OCI-LY1 (cell line): Measurements from ENCODE around the gene RPRD2.

Experiments used
- H2AFZ ChIP-seq: fragments of 200-600 bp; sonication (generic), shearing (Covaris generic); 2 replicates; pipeline ENCODE4 v1.6.0; 2014; ENCODE audit warnings: antibody characterized with exemption, mild to moderate bottlenecking, low read length
- H3F3A ChIP-seq: fragments of 200-600 bp; sonication (generic), shearing (Covaris generic); 2 replicates; pipeline ENCODE4 v1.6.0; 2014; ENCODE audit warnings: mild to moderate bottlenecking, antibody characterized with exemption, low read length, moderate library complexity; ENCODE audit not compliant: insufficient read depth
- H3K27ac ChIP-seq: fragments of 200-600 bp; sonication (generic); 2 replicates; pipeline ENCODE4 v1.5.1; 2014; ENCODE audit warnings: low read length, mixed run types, mild to moderate bottlenecking, low read depth; ENCODE audit not compliant: poor library complexity, severe bottlenecking
- H3K27me3 ChIP-seq: fragments of 200-600 bp; sonication (generic); 2 replicates; pipeline ENCODE4 v1.6.0; 2014; ENCODE audit warnings: antibody characterized with exemption, mild to moderate bottlenecking, low read length, moderate library complexity; ENCODE audit not compliant: insufficient read depth
- H3K36me3 ChIP-seq: fragments of 200-600 bp; sonication (generic); 2 replicates; pipeline ENCODE4 v1.6.1; 2014; ENCODE audit warnings: mild to moderate bottlenecking, antibody characterized with exemption, low read length, moderate library complexity, mixed read lengths; ENCODE audit not compliant: insufficient read depth
- H3K4me1 ChIP-seq: fragments of 200-600 bp; sonication (generic); 2 replicates; pipeline ENCODE4 v1.5.1; 2014; ENCODE audit warnings: mild to moderate bottlenecking, low read length, moderate library complexity; ENCODE audit not compliant: insufficient read depth, severe bottlenecking
- H3K4me2 ChIP-seq: fragments of 200-600 bp; sonication (generic), shearing (Covaris generic); 2 replicates; pipeline ENCODE4 v1.6.1; 2014; ENCODE audit warnings: low read length
- H3K4me3 ChIP-seq: fragments of 200-600 bp; sonication (generic); 2 replicates; pipeline ENCODE4 v1.5.1; 2014; ENCODE audit warnings: low read length, low read depth, mild to moderate bottlenecking, mixed read lengths; ENCODE audit not compliant: poor library complexity, severe bottlenecking
- H3K79me2 ChIP-seq: fragments of 200-600 bp; shearing (Covaris generic); 2 replicates; pipeline ENCODE4 v1.6.1; 2016; ENCODE audit warnings: mixed run types, low read length, mixed read lengths; ENCODE audit not compliant: insufficient read depth
- H3K9ac ChIP-seq: fragments of 200-600 bp; sonication (generic), shearing (Covaris generic); 2 replicates; pipeline ENCODE4 v1.6.1; 2014; ENCODE audit warnings: mild to moderate bottlenecking, low read length, mixed read lengths
- H3K9me2 ChIP-seq: fragments of 200-600 bp; sonication (generic), shearing (Covaris generic); 2 replicates; pipeline ENCODE4 v1.6.1; 2014; ENCODE audit warnings: low read depth, mild to moderate bottlenecking, low read length, mixed read lengths
- H3K9me3 ChIP-seq: fragments of 200-600 bp; shearing (Covaris generic); 2 replicates; pipeline ENCODE4 v1.6.1; 2014; ENCODE audit warnings: low read length, mixed read lengths
- H4K20me1 ChIP-seq: fragments of 200-600 bp; sonication (generic), shearing (Covaris generic); 2 replicates; pipeline ENCODE4 v1.6.0; 2016; ENCODE audit warnings: mild to moderate bottlenecking, low read length; ENCODE audit not compliant: insufficient read depth
- CTCF ChIP-seq: fragments of 200-600 bp; sonication (generic), shearing (Covaris generic); IDR thresholded peaks from 2 replicates; pipeline ENCODE4 v1.5.1; 2017; ENCODE audit warnings: mild to moderate bottlenecking, antibody characterized with exemption, low read length, moderate library complexity, mixed read lengths
- EZH2 ChIP-seq: fragments of 200-600 bp; sonication (generic), shearing (Covaris generic); IDR thresholded peaks from 2 replicates; pipeline ENCODE4 v1.8.0; 2017; ENCODE audit warnings: borderline replicate concordance, mixed run types, mild to moderate bottlenecking, antibody characterized with exemption, low read length, moderate library complexity, mixed read lengths

The RPRD2 gene

DNA sequence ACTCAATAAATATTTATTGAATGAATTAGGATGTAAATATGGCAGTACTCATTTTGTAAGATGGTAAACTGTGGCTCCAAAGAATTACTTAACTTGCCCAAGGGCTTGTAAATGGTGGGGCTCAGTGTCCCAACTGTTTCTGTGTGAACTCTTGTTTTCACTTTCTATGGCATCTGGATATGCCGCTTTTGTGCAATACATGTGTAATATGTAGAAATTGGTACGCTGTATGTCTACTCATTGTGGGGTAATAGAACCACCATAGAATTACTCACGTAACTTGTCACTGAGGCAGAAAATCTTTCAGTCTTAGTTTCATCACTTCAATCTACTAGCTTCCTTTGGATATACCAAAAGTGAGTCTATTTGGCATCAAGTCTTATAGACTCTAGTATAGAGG is 41.6 kb upstream of the RPRD2 start:
- H3K9ac ChIP-seq = peak overlapping the region; percentile 89
- no peak overlapping the region for H2AFZ ChIP-seq
- H3K79me2 ChIP-seq = peaks cover 15% of the 10 kb centered on the region
- no peak for TF ChIP-seq CTCF
- TF ChIP-seq EZH2 = no peak
- no peaks in the 10 kb centered on the region for H3K9me2 ChIP-seq
- no peak overlapping the region for H3K27ac ChIP-seq
- H4K20me1 ChIP-seq = no peaks in the 10 kb centered on the region
- H3K27me3 ChIP-seq = no peaks in the 10 kb centered on the region
- H3K4me3 ChIP-seq = peak overlapping the region; percentile 85
- H3K36me3 ChIP-seq = peaks cover 31% of the 10 kb centered on the region
- H3K9me3 ChIP-seq = no peaks in the 10 kb centered on the region
- peaks cover 14% of the 10 kb centered on the region for H3K4me1 ChIP-seq
- peak overlapping the region; percentile 93 for H3K4me2 ChIP-seq
- no peaks in the 10 kb centered on the region for H3F3A ChIP-seq

- TF ChIP-seq EZH2 (no peak), CTCF (no peak)
- no peaks in the 10 kb centered on the region for H3K79me2 ChIP-seq
These were observed 31.2 kb upstream of the RPRD2 start for GRCh38 chr1:150332651-150333290.

GRCh38 chr1:150346316-150346715 is 17.6 kb upstream of the RPRD2 start:
- Histone ChIP-seq H3K27me3 (no peaks in the 10 kb centered on the region), H3K4me1 (no peaks in the 10 kb centered on the region), H3K4me3 (no peak overlapping the region), H3K9me3 (no peaks in the 10 kb centered on the region), H3K4me2 (no peak overlapping the region), H4K20me1 (no peaks in the 10 kb centered on the region), H3K36me3 (peaks cover 76% of the 10 kb centered on the region), H3K79me2 (no peaks in the 10 kb centered on the region), H2AFZ (no peak overlapping the region), H3F3A (no peaks in the 10 kb centered on the region), H3K27ac (no peak overlapping the region), H3K9me2 (no peaks in the 10 kb centered on the region), H3K9ac (no peak overlapping the region)
- no peak for TF ChIP-seq CTCF
- TF ChIP-seq EZH2 = no peak

More at GRCh38 chr1:150332651-150333290, 31.2 kb upstream of the RPRD2 start:
- Histone ChIP-seq H3F3A (no peaks in the 10 kb centered on the region), H3K36me3 (peaks cover 85% of the 10 kb centered on the region), H3K4me3 (no peak overlapping the region), H3K27me3 (no peaks in the 10 kb centered on the region), H3K4me1 (no peaks in the 10 kb centered on the region), H2AFZ (no peak overlapping the region), H3K27ac (no peak overlapping the region), H3K9me2 (no peaks in the 10 kb centered on the region), H3K9ac (no peak overlapping the region), H4K20me1 (no peaks in the 10 kb centered on the region), H3K9me3 (no peaks in the 10 kb centered on the region), H3K4me2 (no peak overlapping the region)
